ENCODE measurements around the gene APPL2. TPM values are rescaled to one million over a fixed set of nuclear protein-coding genes. Genes with fewer than 3 reads are reported as not detected.
A peak's percentile ranks its signal among the peaks of the same experiment; 100 is the strongest.
"Not testable (repeated sequence)": the region's sequence is repeated elsewhere in the genome, so short reads cannot be mapped to it uniquely, and the experiment has no call there.

APPL2 gene
- total and polyA plus RNA-seq, 5 donors from 2014 or later, result 11.4 to 58.3 (median 14.6) TPM

- not testable (repeated sequence) for H3K9me3 ChIP-seq (ENCODE audit: control insufficient read depth in 2 of 2, low read length in 2 of 2); H3K27ac ChIP-seq (ENCODE audit: insufficient read depth, low read length, poor library complexity, severe bottlenecking); H3K27me3 Mint-ChIP-seq; H3K4me3 Mint-ChIP-seq; H3K27me3 ChIP-seq (ENCODE audit: control insufficient read depth, insufficient read depth, low read length); ATAC-seq (ENCODE audit: low read depth in 2 of 2); DNase-seq; H3K4me3 ChIP-seq (ENCODE audit: low read depth, low read length); H3K4me1 ChIP-seq (ENCODE audit: control insufficient read depth, insufficient read depth, low read length, poor library complexity, severe bottlenecking)
- H3K9me3 Mint-ChIP-seq, result peaks cover 0 to 13% (median 4%) of the 10 kb centered on the region in 7 donors
- peaks cover 46% of the 10 kb centered on the region for H3K36me3 ChIP-seq (ENCODE audit: control insufficient read depth, insufficient read depth, low read length)
- H3K4me1 Mint-ChIP-seq, result peaks cover 10 to 18% (median 11%) of the 10 kb centered on the region in 4 donors
- peak overlapping the region in 1 of 3 donors; percentile 40 for H3K27ac Mint-ChIP-seq
- peaks cover 77% of the 10 kb centered on the region for H3K36me3 Mint-ChIP-seq
These were observed 52.0 kb downstream of the APPL2 start for GRCh38 chr12:105183976-105184375.

GRCh38 chr12:105183406-105183805 is 52.6 kb downstream of the APPL2 start:
- H3K4me3 Mint-ChIP-seq; H3K27me3 ChIP-seq (ENCODE audit: control insufficient read depth, insufficient read depth, low read length); DNase-seq; H3K27ac ChIP-seq (ENCODE audit: insufficient read depth, low read length, poor library complexity, severe bottlenecking); ATAC-seq (ENCODE audit: low read depth in 2 of 2); H3K9me3 ChIP-seq (ENCODE audit: control insufficient read depth in 2 of 2, low read length in 2 of 2); H3K4me3 ChIP-seq (ENCODE audit: low read depth, low read length); H3K4me1 ChIP-seq (ENCODE audit: control insufficient read depth, insufficient read depth, low read length, poor library complexity, severe bottlenecking); H3K27ac Mint-ChIP-seq; H3K27me3 Mint-ChIP-seq: not testable (repeated sequence)
- peaks cover 0 to 13% (median 4%) of the 10 kb centered on the region in 7 donors for H3K9me3 Mint-ChIP-seq
- peaks cover 10 to 18% (median 11%) of the 10 kb centered on the region in 4 donors for H3K4me1 Mint-ChIP-seq
- peaks cover 73% of the 10 kb centered on the region for H3K36me3 Mint-ChIP-seq
- H3K36me3 ChIP-seq (ENCODE audit: control insufficient read depth, insufficient read depth, low read length), result peaks cover 41% of the 10 kb centered on the region

- peaks cover 9 to 18% (median 13%) of the 10 kb centered on the region in 4 donors for H3K4me1 Mint-ChIP-seq
- H3K36me3 Mint-ChIP-seq, result peaks cover 70% of the 10 kb centered on the region
- not testable (repeated sequence) for H3K9me3 Mint-ChIP-seq; H3K4me3 ChIP-seq (ENCODE audit: low read depth, low read length); DNase-seq; H3K4me1 ChIP-seq (ENCODE audit: control insufficient read depth, insufficient read depth, low read length, poor library complexity, severe bottlenecking); H3K27ac Mint-ChIP-seq; H3K4me3 Mint-ChIP-seq; H3K27me3 ChIP-seq (ENCODE audit: control insufficient read depth, insufficient read depth, low read length); ATAC-seq (ENCODE audit: low read depth in 2 of 2); H3K9me3 ChIP-seq (ENCODE audit: control insufficient read depth in 2 of 2, low read length in 2 of 2); H3K27ac ChIP-seq (ENCODE audit: insufficient read depth, low read length, poor library complexity, severe bottlenecking); H3K27me3 Mint-ChIP-seq
- H3K36me3 ChIP-seq (ENCODE audit: control insufficient read depth, insufficient read depth, low read length), result peaks cover 27% of the 10 kb centered on the region
These were observed 56.9 kb downstream of the APPL2 start for GRCh38 chr12:105179114-105179513.

GRCh38 chr12:105177208-105177607 is 58.8 kb downstream of the APPL2 start:
- no peak overlapping the region for H3K4me3 ChIP-seq (ENCODE audit: low read depth, low read length)
- Mint-ChIP-seq H3K9me3 (peaks cover 0 to 4% (median 2%) of the 10 kb centered on the region in 7 donors), H3K27me3 (no peaks in the 10 kb centered on the region), H3K27ac (no peak overlapping the region), H3K36me3 (peaks cover 53% of the 10 kb centered on the region), H3K4me3 (no peak overlapping the region), H3K4me1 (peaks cover 5 to 13% (median 11%) of the 10 kb centered on the region in 4 donors)
- H3K27ac ChIP-seq (ENCODE audit: insufficient read depth, low read length, poor library complexity, severe bottlenecking), result no peak overlapping the region
- no peaks in the 10 kb centered on the region for H3K4me1 ChIP-seq (ENCODE audit: control insufficient read depth, insufficient read depth, low read length, poor library complexity, severe bottlenecking)
- ATAC-seq (ENCODE audit: low read depth in 2 of 2), result no peak
- DNase-seq, result no peak
- H3K27me3 ChIP-seq (ENCODE audit: control insufficient read depth, insufficient read depth, low read length), result no peaks in the 10 kb centered on the region
- peaks cover 38% of the 10 kb centered on the region for H3K36me3 ChIP-seq (ENCODE audit: control insufficient read depth, insufficient read depth, low read length)
- H3K9me3 ChIP-seq (ENCODE audit: control insufficient read depth in 2 of 2, low read length in 2 of 2), result no peaks in the 10 kb centered on the region

- Histone ChIP-seq H3K4me3 (ENCODE audit: low read depth, low read length) (no peak overlapping the region), H3K27ac (ENCODE audit: insufficient read depth, low read length, poor library complexity, severe bottlenecking) (no peak overlapping the region), H3K9me3 (ENCODE audit: control insufficient read depth in 2 of 2, low read length in 2 of 2) (no peaks in the 10 kb centered on the region), H3K4me1 (ENCODE audit: control insufficient read depth, insufficient read depth, low read length, poor library complexity, severe bottlenecking) (no peaks in the 10 kb centered on the region), H3K36me3 (ENCODE audit: control insufficient read depth, insufficient read depth, low read length) (peaks cover 43% of the 10 kb centered on the region), H3K27me3 (ENCODE audit: control insufficient read depth, insufficient read depth, low read length) (no peaks in the 10 kb centered on the region)
- Mint-ChIP-seq H3K36me3 (peaks cover 39% of the 10 kb centered on the region), H3K9me3 (peaks cover 0 to 4% (median 0%) of the 10 kb centered on the region in 7 donors), H3K27ac (peak overlapping the region in 2 of 3 donors; percentile 25 to 59), H3K27me3 (no peaks in the 10 kb centered on the region), H3K4me3 (no peak overlapping the region), H3K4me1 (peaks cover under 1 to 13% (median 8%) of the 10 kb centered on the region in 4 donors)
- no peak for ATAC-seq (ENCODE audit: low read depth in 2 of 2)
- no peak for DNase-seq
These were observed 60.5 kb downstream of the APPL2 start for GRCh38 chr12:105175397-105175990.

GRCh38 chr12:105171691-105172436 is 64.1 kb downstream of the APPL2 start:
- peaks cover 28% of the 10 kb centered on the region for H3K36me3 Mint-ChIP-seq
- H3K9me3 Mint-ChIP-seq, result no peaks in the 10 kb centered on the region
- H3K4me1 Mint-ChIP-seq, result peaks cover 0 to 11% (median 7%) of the 10 kb centered on the region in 4 donors
- H3K4me3 Mint-ChIP-seq, result no peak overlapping the region
- H3K4me1 ChIP-seq (ENCODE audit: control insufficient read depth, insufficient read depth, low read length, poor library complexity, severe bottlenecking), result no peaks in the 10 kb centered on the region
- no peak overlapping the region for H3K27ac ChIP-seq (ENCODE audit: insufficient read depth, low read length, poor library complexity, severe bottlenecking)
- DNase-seq, result no peak
- no peaks in the 10 kb centered on the region for H3K9me3 ChIP-seq (ENCODE audit: control insufficient read depth in 2 of 2, low read length in 2 of 2)
- no peaks in the 10 kb centered on the region for H3K27me3 ChIP-seq (ENCODE audit: control insufficient read depth, insufficient read depth, low read length)
- no peaks in the 10 kb centered on the region for H3K27me3 Mint-ChIP-seq
- no peak overlapping the region for H3K4me3 ChIP-seq (ENCODE audit: low read depth, low read length)
- no peak overlapping the region for H3K27ac Mint-ChIP-seq
- no peak for ATAC-seq (ENCODE audit: low read depth in 2 of 2)
- peaks cover 71% of the 10 kb centered on the region for H3K36me3 ChIP-seq (ENCODE audit: control insufficient read depth, insufficient read depth, low read length)

- H3K4me1 ChIP-seq (ENCODE audit: control insufficient read depth, insufficient read depth, low read length, poor library complexity, severe bottlenecking), result no peaks in the 10 kb centered on the region
- ATAC-seq (ENCODE audit: low read depth in 2 of 2) (no peak), DNase-seq (no peak)
- H3K36me3 Mint-ChIP-seq, result peaks cover 17% of the 10 kb centered on the region
- no peaks in the 10 kb centered on the region for H3K27me3 ChIP-seq (ENCODE audit: control insufficient read depth, insufficient read depth, low read length)
- H3K36me3 ChIP-seq (ENCODE audit: control insufficient read depth, insufficient read depth, low read length), result peaks cover 71% of the 10 kb centered on the region
- H3K9me3 Mint-ChIP-seq, result no peaks in the 10 kb centered on the region
- H3K27me3 Mint-ChIP-seq, result no peaks in the 10 kb centered on the region
- H3K4me1 Mint-ChIP-seq, result peaks cover 0 to 6% (median 4%) of the 10 kb centered on the region in 4 donors
- no peak overlapping the region for H3K27ac ChIP-seq (ENCODE audit: insufficient read depth, low read length, poor library complexity, severe bottlenecking)
- H3K27ac Mint-ChIP-seq, result no peak overlapping the region
- H3K4me3 ChIP-seq (ENCODE audit: low read depth, low read length), result no peak overlapping the region
- H3K9me3 ChIP-seq (ENCODE audit: control insufficient read depth in 2 of 2, low read length in 2 of 2), result no peaks in the 10 kb centered on the region
- H3K4me3 Mint-ChIP-seq, result no peak overlapping the region
These were observed 65.8 kb downstream of the APPL2 start for GRCh38 chr12:105170139-105170538.

Data from CD4-positive, CD25-positive, alpha-beta regulatory T cell (primary cell).